CD8-positive, alpha-beta memory T cell (primary cell): Measurements from ENCODE around the gene SUPV3L1. TPM values are rescaled to one million over a fixed set of nuclear protein-coding genes. Genes with fewer than 3 reads are reported as not detected.

Experiments
- CTCF ChIA-PET: fragments of 350-600 bp; sonication (Branson Sonifier 250); formaldehyde crosslinking; loops from one replicate; lab custom pipeline; 2021; ENCODE audit warnings: antibody characterized with exemption; lab: Charles Lee
- POLR2A ChIA-PET: fragments of 350-600 bp; sonication (Branson Sonifier 250); formaldehyde crosslinking; loops from one replicate; lab custom pipeline; 2021; ENCODE audit warnings: antibody characterized with exemption; lab: Charles Lee
- DNase-seq, 5 donors: peaks; one replicate each; pipeline versions ENCODE4 v3.0.0 to v3.0.0-alpha.2; 2020 to 2022; ENCODE audit warnings: mixed read lengths in 1 of 5
- H3K27ac ChIP-seq: one replicate; pipeline ENCODE4 v1.7.0; 2013; ENCODE audit warnings: low read depth, mild to moderate bottlenecking, low read length, moderate library complexity
- H3K27me3 ChIP-seq: 2 replicates; pipeline ENCODE4 v1.7.0; 2013; ENCODE audit warnings: low read length, mild to moderate bottlenecking; ENCODE audit not compliant: insufficient read depth, poor library complexity, severe bottlenecking
- H3K36me3 ChIP-seq: 2 replicates; pipeline ENCODE4 v1.7.0; 2013; ENCODE audit warnings: mild to moderate bottlenecking, low read length, moderate library complexity; ENCODE audit not compliant: insufficient read depth
- H3K4me1 ChIP-seq: 2 replicates; pipeline ENCODE4 v1.7.0; 2013; ENCODE audit warnings: mild to moderate bottlenecking, low read length, moderate library complexity; ENCODE audit not compliant: insufficient read depth
- H3K4me3 ChIP-seq: 2 replicates; pipeline ENCODE4 v1.7.0; 2013; ENCODE audit warnings: mild to moderate bottlenecking, low read length
- H3K9me3 ChIP-seq: 2 replicates; pipeline ENCODE4 v1.7.0; 2013; ENCODE audit warnings: mild to moderate bottlenecking, low read length
- H3K27ac Mint-ChIP-seq, 8 donors: one replicate each; pipeline ENCODE4 v1.8.0; 2020 to 2021; ENCODE audit warnings: mixed read lengths in 8 of 8, mild to moderate bottlenecking in 6 of 8, inconsistent platforms in 3 of 8, moderate library complexity in 3 of 8
- H3K27me3 Mint-ChIP-seq, 2 donors: one replicate each; pipeline ENCODE4 v1.8.0; 2020 to 2021; ENCODE audit warnings: mixed read lengths in 2 of 2, mild to moderate bottlenecking in 1 of 2, moderate library complexity in 1 of 2
- H3K36me3 Mint-ChIP-seq, 3 donors: one replicate each; pipeline ENCODE4 v1.8.0; 2020 to 2021; ENCODE audit warnings: mixed read lengths in 3 of 3, inconsistent platforms in 1 of 3, mild to moderate bottlenecking in 1 of 3
- H3K4me1 Mint-ChIP-seq, 3 donors: one replicate each; pipeline ENCODE4 v1.8.0; 2020 to 2021; ENCODE audit warnings: mixed read lengths in 3 of 3, inconsistent platforms in 1 of 3, mild to moderate bottlenecking in 1 of 3
- H3K4me3 Mint-ChIP-seq, 7 donors: one replicate each; pipeline ENCODE4 v1.8.0; 2020 to 2021; ENCODE audit warnings: mixed read lengths in 7 of 7, mild to moderate bottlenecking in 6 of 7, moderate library complexity in 4 of 7, inconsistent platforms in 2 of 7
- H3K9me3 Mint-ChIP-seq, 5 donors: one replicate each; pipeline ENCODE4 v1.8.0; 2020 to 2022; ENCODE audit warnings: mixed read lengths in 5 of 5, mild to moderate bottlenecking in 3 of 5, moderate library complexity in 2 of 5, inconsistent platforms in 1 of 5
- polyA plus RNA-seq: library from polyadenylated mRNA; unstranded; fragments of 300-500 nt; fragmentation: Illumina TruSeq; gene quantifications from one replicate; pipeline ENCODE4 v1.2.3, GENCODE V29; 2021
- total RNA-seq, 2 experiments: library from RNA; stranded (reverse); gene quantifications; one replicate each; pipeline ENCODE4 v1.2.3, GENCODE V29; 2021

The SUPV3L1 gene
- total and polyA plus RNA-seq, 3 experiments from 2014 or later = 25.1 to 51.0 (median 50.0) TPM

- H3K27ac Mint-ChIP-seq = peak overlapping the region in 3 of 8 donors; percentile 14 to 65 (median 45)
- ChIA-PET CTCF (interaction anchor here (0.7 to 2.1 kb wide), 3 partner anchors 9 to 19 kb away, joined by 3 to 8 read pairs (median 4); no protein-coding TSS in a partner anchor), POLR2A (no interaction called here)
- no peak for DNase-seq
- Histone ChIP-seq H3K27ac (peak overlapping the region; percentile 3), H3K27me3 (no peaks in the 10 kb centered on the region), H3K9me3 (no peaks in the 10 kb centered on the region), H3K36me3 (no peaks in the 10 kb centered on the region), H3K4me3 (no peak overlapping the region), H3K4me1 (peaks cover 24% of the 10 kb centered on the region)
- peaks cover 20 to 47% (median 29%) of the 10 kb centered on the region in 3 donors for H3K4me1 Mint-ChIP-seq
- H3K27me3 Mint-ChIP-seq = no peaks in the 10 kb centered on the region
- peaks cover 0 to 6% (median 2%) of the 10 kb centered on the region in 5 donors for H3K9me3 Mint-ChIP-seq
- no peak overlapping the region for H3K4me3 Mint-ChIP-seq
- peaks cover 0 to 14% (median 0%) of the 10 kb centered on the region in 3 donors for H3K36me3 Mint-ChIP-seq
Measured at GRCh38 chr10:69216577-69217118, 36.6 kb downstream of the SUPV3L1 start.

DNA sequence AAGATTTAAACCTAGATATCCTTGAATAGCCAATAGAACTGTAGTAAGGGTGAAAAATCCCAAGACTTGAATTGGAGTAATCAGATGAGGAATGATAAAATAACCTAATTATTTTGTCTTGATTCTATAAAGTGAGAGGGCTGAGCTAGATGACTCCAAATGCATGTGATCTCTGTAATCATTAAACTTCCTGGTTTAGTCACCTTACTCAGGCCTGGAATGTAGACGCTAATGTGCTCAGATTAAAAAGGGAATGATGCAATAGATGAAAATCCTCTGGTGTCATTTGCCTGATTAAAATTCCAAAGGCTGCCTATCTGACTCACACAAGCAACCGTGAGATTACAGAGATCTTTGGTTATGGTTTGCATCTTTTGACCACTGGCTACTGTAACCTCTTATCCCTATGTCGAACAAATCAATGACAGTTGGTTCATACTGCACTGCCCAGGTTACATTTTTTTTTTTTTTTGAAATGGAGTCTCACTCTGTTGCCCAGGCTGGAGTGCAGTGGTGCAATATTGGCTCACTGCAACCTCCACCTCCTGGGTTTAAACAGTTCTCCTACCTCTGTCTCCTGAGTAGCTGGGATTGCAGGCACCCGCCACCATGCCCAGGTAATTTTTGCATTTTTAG lies 37.2 kb downstream of the SUPV3L1 start:
- peaks cover 30% of the 10 kb centered on the region for H3K4me1 ChIP-seq
- peak overlapping the region; percentile 3 for H3K27ac ChIP-seq
- no peak overlapping the region for H3K4me3 ChIP-seq
- Mint-ChIP-seq H3K4me1 (peaks cover 24 to 53% (median 35%) of the 10 kb centered on the region in 3 donors), H3K27ac (peak overlapping the region in 1 of 8 donors; percentile 46), H3K9me3 (peaks cover 0 to 6% (median 2%) of the 10 kb centered on the region in 5 donors), H3K36me3 (peaks cover 0 to 14% (median 0%) of the 10 kb centered on the region in 3 donors), H3K27me3 (no peaks in the 10 kb centered on the region), H3K4me3 (no peak overlapping the region)
- H3K27me3 ChIP-seq = no peaks in the 10 kb centered on the region
- CTCF ChIA-PET = interaction anchor here (0.7 to 1.1 kb wide), 2 partner anchors 8 to 18 kb away, joined by 3 to 4 read pairs; no protein-coding TSS in a partner anchor
- H3K36me3 ChIP-seq = no peaks in the 10 kb centered on the region
- no peaks in the 10 kb centered on the region for H3K9me3 ChIP-seq
- no peak for DNase-seq
- POLR2A ChIA-PET = no interaction called here

DNA sequence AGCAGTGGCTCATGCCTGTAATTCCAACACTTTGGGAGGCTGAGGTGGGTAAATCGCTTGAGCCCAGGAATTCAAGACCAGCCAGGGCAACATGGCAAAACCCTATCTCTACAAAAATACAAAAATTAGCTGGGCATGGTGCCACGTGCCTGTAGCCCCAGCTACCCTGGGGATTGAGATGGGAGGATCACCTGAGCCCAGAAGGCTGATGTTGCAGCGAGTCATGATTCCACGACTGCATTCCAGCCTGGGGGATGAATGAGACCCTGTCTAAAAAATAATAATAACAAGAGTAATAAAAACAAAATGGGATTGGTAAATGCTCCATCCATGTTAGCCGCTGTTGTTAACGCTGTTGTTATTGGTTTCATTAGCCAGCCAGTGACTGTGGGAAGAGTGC lies 38.8 kb downstream of the SUPV3L1 start:
- Mint-ChIP-seq H3K36me3 (peaks cover 0 to 14% (median 0%) of the 10 kb centered on the region in 3 donors), H3K4me3 (no peak overlapping the region), H3K27ac (no peak overlapping the region), H3K9me3 (peaks cover 0 to 6% (median 2%) of the 10 kb centered on the region in 5 donors), H3K4me1 (peaks cover 35 to 59% (median 42%) of the 10 kb centered on the region in 3 donors), H3K27me3 (no peaks in the 10 kb centered on the region)
- Histone ChIP-seq H3K27ac (no peak overlapping the region), H3K27me3 (no peaks in the 10 kb centered on the region), H3K4me3 (no peak overlapping the region), H3K36me3 (no peaks in the 10 kb centered on the region), H3K4me1 (peaks cover 40% of the 10 kb centered on the region), H3K9me3 (no peaks in the 10 kb centered on the region)
- DNase-seq = no peak
- CTCF ChIA-PET = no interaction called here
- POLR2A ChIA-PET = no interaction called here

GRCh38 chr10:69220041-69220451 lies 40.0 kb downstream of the SUPV3L1 start, which contains the start of gene HKDC1:
HKDC1 (plus strand) TSS chr10:69220332; CDS start chr10:69220436, 104 bp downstream.
- no peak within 1 kb of the TSS for H3K4me3 Mint-ChIP-seq
- Histone ChIP-seq H3K4me3 (no peak within 1 kb of the TSS), H3K4me1 (peaks cover 32% of the 10 kb centered on the region), H3K27me3 (no peaks in the 10 kb centered on the region), H3K27ac (no peak within 1 kb of the TSS), H3K9me3 (no peaks in the 10 kb centered on the region), H3K36me3 (no peaks in the 10 kb centered on the region)
- no peak for DNase-seq
- ChIA-PET POLR2A (interaction anchor here (0.6 kb wide), 1 partner anchor 202 kb away, joined by 6 read pairs; no protein-coding TSS in a partner anchor), CTCF (interaction anchor here (1.4 to 2.4 kb wide), 3 partner anchors 13 to 214 kb away, joined by 3 to 8 read pairs (median 4); no protein-coding TSS in a partner anchor)
- no peaks in the 10 kb centered on the region for H3K27me3 Mint-ChIP-seq
- peaks cover 34 to 54% (median 37%) of the 10 kb centered on the region in 3 donors for H3K4me1 Mint-ChIP-seq
- H3K27ac Mint-ChIP-seq = peak within 1 kb of the TSS in 4 of 8 donors; percentile 23 to 95 (median 54)
- H3K36me3 Mint-ChIP-seq = peaks cover 0 to 5% (median 0%) of the 10 kb centered on the region in 3 donors
- peaks cover 0 to 2% (median 0%) of the 10 kb centered on the region in 5 donors for H3K9me3 Mint-ChIP-seq

GRCh38 chr10:69220507-69220906 lies 40.5 kb downstream of the SUPV3L1 start:
- Mint-ChIP-seq H3K27me3 (no peaks in the 10 kb centered on the region), H3K4me1 (peaks cover 35 to 54% (median 37%) of the 10 kb centered on the region in 3 donors), H3K9me3 (no peaks in the 10 kb centered on the region), H3K27ac (peak overlapping the region in 4 of 8 donors; percentile 14 to 86 (median 33)), H3K36me3 (peaks cover 0 to 2% (median 0%) of the 10 kb centered on the region in 3 donors), H3K4me3 (no peak overlapping the region)
- POLR2A ChIA-PET = interaction anchor here (0.6 kb wide), 1 partner anchor 202 kb away, joined by 6 read pairs; no protein-coding TSS in a partner anchor
- peaks cover 32% of the 10 kb centered on the region for H3K4me1 ChIP-seq
- H3K4me3 ChIP-seq = no peak overlapping the region
- H3K36me3 ChIP-seq = no peaks in the 10 kb centered on the region
- no peak for DNase-seq
- H3K27ac ChIP-seq = no peak overlapping the region
- no peaks in the 10 kb centered on the region for H3K27me3 ChIP-seq
- CTCF ChIA-PET = interaction anchor here (1.4 to 2.4 kb wide), 3 partner anchors 14 to 215 kb away, joined by 3 to 8 read pairs (median 4); no protein-coding TSS in a partner anchor
- no peaks in the 10 kb centered on the region for H3K9me3 ChIP-seq

- peak overlapping the region; percentile 28 for H3K4me3 ChIP-seq
- Mint-ChIP-seq H3K27me3 (no peaks in the 10 kb centered on the region), H3K4me1 (peaks cover 38 to 58% (median 38%) of the 10 kb centered on the region in 3 donors), H3K27ac (peak overlapping the region; percentile 80 to 95 (median 88)), H3K4me3 (peak overlapping the region; percentile 23 to 90 (median 75)), H3K36me3 (no peaks in the 10 kb centered on the region), H3K9me3 (no peaks in the 10 kb centered on the region)
- CTCF ChIA-PET = interaction anchor here (0.6 to 1.2 kb wide), 4 partner anchors 9 to 13 kb away, joined by 3 to 7 read pairs (median 4); no protein-coding TSS in a partner anchor
- POLR2A ChIA-PET = interaction anchor here (0.5 kb wide), 1 partner anchor 174 kb away, joined by 3 read pairs; no protein-coding TSS in a partner anchor
- peak; percentile 49 to 83 (median 59) for DNase-seq
- no peaks in the 10 kb centered on the region for H3K27me3 ChIP-seq
- H3K27ac ChIP-seq = peak overlapping the region; percentile 63
- no peaks in the 10 kb centered on the region for H3K36me3 ChIP-seq
- H3K4me1 ChIP-seq = peaks cover 32% of the 10 kb centered on the region
- H3K9me3 ChIP-seq = no peaks in the 10 kb centered on the region
Measured at GRCh38 chr10:69222157-69223027, 42.4 kb downstream of the SUPV3L1 start.

- Histone ChIP-seq H3K4me3 (no peak overlapping the region), H3K9me3 (no peaks in the 10 kb centered on the region), H3K27ac (peak overlapping the region; percentile 63), H3K4me1 (peaks cover 38% of the 10 kb centered on the region), H3K36me3 (no peaks in the 10 kb centered on the region), H3K27me3 (no peaks in the 10 kb centered on the region)
- Mint-ChIP-seq H3K27me3 (no peaks in the 10 kb centered on the region), H3K36me3 (no peaks in the 10 kb centered on the region), H3K4me1 (peaks cover 44 to 64% (median 44%) of the 10 kb centered on the region in 3 donors), H3K27ac (peak overlapping the region; percentile 80 to 95 (median 88)), H3K4me3 (peak overlapping the region; percentile 9 to 90 (median 75)), H3K9me3 (no peaks in the 10 kb centered on the region)
- no peak for DNase-seq
- CTCF ChIA-PET = interaction anchor here (0.6 to 1.2 kb wide), 4 partner anchors 8 to 12 kb away, joined by 3 to 7 read pairs (median 4); no protein-coding TSS in a partner anchor
- POLR2A ChIA-PET = no interaction called here
Measured at GRCh38 chr10:69223028-69223342, 43.0 kb downstream of the SUPV3L1 start.
